Stimulated activated CD4-positive, alpha-beta T cell treated with anti-CD3 and anti-CD28 coated beads, Interleukin-15, amount 100 ng/mL, for 48 hours (primary cell): ENCODE measurements around the gene SELPLG.
"Not testable (repeated sequence)": the region's sequence is repeated elsewhere in the genome, so short reads cannot be mapped to it uniquely, and the experiment has no call there.

Experiments
- DNase-seq, 2 donors: peaks; one replicate each; pipeline ENCODE4 v3.0.0-alpha.2; 2020; ENCODE audit warnings: low read depth in 2 of 2

The SELPLG gene

DNA sequence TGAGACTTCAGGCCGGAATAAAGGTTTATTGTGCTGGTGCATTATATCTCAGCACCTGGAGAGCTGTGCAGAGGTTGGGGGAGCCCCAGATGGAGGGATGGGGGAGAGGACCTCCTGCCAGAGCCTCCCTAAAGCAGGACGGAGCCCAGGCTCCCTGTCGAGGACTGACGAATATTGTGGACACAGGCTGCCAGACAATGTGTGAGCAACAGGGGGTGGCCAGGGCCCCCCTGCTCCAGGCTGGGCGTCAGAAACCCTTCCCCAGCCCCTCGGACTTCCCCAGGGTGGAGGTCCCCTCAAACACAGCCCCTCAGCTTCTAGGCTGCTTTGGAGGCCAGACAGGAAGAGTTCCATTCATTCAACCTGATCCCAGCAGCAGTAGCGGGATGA lies 43.9 kb downstream of the SELPLG start:
- DNase-seq: no peak

DNA sequence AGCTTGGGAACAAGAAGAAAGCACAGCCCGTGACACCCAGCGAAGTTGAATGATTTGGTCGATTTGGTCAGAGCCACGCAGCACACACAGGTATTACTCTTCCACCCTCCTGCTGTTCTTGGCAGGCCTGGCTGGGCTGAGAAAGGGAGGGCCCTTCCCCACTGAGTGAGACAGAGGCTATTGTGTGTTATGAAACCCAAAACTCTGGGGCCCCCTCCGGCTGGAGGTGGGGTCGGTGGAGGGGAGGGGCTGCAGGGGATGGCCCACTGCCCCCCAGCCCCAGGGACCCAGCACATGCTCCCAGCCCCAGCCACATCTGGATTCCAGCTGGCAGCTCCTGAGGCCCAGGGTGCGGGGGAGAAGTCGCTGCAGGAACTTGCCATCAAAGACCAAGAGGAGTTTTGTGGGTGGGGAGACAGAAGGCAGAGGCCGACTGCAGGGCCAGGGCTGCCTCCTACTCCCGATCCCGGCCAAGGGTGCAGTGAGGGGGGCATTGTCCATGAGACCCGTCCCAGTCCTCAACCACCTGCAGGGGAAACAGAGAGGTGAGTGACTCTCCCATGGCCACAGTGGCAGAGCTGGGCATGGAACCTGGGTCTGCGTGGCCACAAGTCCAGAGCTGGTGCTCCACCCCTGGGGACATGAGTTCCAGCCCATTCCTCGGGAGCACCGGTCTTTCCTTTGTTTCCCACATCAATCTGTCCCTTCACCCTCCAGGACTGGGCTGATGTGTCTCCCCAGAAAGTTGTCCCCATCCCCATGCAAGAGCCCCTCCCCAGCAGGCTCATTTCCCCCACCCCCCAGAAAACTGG lies 44.5 kb downstream of the SELPLG start:
- no peak for DNase-seq

DNA sequence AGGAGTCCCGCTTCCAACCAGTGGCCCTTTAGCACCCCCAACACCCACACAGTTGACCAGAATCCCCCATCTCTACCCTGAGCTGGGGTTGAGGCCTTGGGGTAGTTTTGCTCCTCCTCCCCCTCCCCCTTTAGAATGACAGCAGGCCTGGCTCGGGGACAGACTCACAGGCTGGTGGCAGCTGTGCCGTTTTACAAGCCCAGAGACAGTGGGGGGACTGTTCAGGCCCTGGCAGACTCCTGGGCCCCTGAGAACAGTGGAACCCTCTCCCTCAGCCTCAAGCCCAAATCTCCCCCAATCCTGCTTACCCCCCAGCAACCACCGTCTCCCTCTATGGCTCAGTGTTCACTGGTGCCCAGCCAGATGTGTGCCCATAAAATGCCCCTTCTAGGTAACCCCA lies 45.9 kb downstream of the SELPLG start:
- DNase-seq: no peak

DNA sequence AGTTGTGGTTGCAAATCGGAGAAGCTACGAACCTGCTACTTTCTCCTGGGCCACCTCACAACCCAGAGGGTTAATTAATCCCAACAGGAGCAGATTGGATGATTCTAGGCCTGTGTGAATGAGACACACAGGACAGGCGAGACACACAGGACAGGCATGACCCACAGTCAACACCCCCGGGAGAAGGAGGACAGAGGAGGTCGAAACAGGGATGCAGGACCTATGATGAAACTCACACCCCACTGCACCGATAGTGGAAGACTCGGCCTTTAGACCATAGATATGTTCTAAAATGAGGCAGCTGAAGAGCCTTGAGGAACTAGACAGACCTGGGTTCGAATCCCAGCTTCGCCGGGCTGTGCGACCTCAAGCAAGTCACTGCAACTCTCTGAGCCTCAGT lies 47.4 kb downstream of the SELPLG start:
- no peak for DNase-seq

DNA sequence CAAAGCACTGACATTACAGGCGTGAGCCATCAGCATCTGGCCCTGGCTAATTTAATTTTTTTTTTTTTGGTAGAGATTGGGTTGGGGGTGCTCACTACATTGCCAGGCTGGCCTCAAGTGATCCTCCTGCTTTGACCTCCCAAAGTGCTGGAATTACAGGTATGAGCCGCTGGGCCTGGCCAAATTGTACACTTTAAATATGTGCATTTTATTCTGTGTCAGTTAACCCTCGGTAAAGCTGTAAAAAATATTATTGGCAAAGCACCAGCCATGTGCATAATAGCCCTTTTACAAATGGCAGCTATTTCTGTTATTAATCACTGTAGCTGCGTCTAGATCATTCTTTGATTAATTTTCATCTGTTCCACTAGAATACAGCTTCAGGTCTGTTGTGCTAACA lies 47.8 kb downstream of the SELPLG start:
- DNase-seq: no peak

DNA sequence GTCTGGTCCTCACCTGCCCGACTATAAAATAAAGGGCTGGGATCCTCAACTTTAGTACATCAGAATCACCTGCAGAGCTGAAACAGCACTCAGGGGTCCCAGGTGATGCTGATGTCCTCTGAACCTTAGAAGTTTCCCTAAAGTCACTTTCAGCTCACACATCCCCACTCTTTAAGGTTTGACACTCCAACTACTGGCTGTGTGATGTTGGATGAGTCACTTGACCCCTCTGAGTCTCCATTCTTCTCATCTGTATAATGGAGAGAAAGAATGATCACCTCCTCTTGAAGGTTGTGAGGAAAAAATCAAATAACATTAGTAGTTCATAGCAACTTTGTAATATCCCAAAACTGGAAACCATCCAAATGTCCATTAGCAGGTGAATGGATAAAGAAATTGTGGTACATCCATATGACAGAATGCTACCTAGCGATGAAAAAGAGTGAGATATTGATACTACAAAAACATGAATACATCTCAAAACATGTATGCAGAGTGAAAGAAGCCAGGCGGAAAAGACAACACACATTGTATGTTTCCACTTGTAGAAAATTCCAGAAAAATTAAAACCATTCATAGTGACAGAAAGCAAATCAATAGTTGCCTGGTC lies 49.1 kb downstream of the SELPLG start:
- DNase-seq: no peak

DNA sequence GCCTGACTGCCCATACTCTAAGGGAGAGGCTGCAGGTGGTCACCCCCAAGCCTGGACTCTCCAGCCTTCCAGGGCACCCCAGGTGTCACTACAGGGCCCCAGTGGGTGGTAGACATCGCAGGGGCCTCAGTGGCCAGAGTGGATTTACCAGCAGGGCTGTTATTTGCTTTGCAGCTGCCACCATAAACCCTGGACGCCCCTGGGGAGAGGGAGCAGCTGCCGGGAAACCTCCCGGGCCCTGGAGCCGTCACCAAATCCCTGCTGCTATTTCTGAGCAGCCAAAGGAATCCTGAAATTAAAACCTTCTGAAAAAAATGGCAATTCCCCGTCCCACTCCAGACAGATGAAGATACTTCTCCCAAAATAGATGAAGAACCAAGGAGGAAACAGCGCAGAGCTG lies 49.7 kb downstream of the SELPLG start:
- no peak for DNase-seq

DNA sequence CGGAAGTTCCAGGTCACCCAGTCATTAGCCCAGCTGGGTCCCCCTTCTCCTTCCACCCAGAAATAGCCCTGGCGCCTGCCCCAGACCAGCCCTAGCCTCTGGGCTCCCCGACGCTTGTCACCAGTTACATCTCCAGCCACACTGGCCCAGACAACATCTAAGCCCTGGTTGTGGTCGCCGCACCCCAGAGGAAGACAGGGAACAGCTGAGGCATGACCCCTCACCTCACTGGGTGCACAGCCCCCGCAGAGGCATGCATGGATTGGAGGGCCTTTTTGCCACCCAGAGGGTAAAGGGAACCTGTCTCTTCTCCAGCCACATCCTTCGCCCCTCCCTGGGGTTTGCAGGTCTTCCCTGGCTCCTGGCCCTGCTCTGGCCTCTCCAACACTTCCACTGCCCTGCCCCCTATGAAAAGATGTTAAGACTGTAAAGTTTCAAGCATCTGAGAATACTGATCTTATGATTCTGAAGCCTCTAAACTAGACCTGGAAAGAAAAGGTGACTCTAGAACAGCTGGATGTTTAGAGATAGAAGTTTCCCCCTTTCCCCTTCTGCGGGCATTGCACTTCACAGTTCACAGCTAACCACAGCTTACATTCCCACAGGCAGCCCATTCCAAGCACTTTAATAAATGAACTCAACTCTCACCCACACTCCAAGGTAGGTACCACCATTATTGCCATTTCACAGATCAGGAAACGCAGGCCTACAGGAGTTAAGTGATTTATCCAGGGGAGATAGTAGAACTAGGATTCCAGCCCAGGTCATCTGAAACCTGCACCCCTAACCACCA lies 50.5 kb downstream of the SELPLG start:
- DNase-seq: no peak

DNA sequence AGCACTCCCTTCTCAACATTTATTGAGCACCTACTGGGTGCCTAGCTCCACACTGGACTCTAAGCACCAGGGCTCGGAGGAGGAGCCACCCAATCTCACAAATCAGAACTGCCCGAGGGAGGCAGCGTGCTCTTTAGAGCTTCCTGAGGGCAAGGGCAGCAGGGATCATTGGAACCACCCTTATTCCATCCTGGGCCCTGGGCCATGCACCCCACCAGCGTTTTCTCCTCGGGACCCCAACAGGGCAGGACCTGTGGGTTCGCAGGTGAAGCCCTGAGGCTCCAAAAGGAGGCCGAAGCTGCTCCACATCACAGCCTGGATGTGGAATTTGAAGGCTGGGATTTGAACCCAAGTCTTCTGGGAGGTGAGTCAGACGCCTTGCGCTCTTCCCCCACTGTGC lies 51.2 kb downstream of the SELPLG start:
- DNase-seq: no peak

DNA sequence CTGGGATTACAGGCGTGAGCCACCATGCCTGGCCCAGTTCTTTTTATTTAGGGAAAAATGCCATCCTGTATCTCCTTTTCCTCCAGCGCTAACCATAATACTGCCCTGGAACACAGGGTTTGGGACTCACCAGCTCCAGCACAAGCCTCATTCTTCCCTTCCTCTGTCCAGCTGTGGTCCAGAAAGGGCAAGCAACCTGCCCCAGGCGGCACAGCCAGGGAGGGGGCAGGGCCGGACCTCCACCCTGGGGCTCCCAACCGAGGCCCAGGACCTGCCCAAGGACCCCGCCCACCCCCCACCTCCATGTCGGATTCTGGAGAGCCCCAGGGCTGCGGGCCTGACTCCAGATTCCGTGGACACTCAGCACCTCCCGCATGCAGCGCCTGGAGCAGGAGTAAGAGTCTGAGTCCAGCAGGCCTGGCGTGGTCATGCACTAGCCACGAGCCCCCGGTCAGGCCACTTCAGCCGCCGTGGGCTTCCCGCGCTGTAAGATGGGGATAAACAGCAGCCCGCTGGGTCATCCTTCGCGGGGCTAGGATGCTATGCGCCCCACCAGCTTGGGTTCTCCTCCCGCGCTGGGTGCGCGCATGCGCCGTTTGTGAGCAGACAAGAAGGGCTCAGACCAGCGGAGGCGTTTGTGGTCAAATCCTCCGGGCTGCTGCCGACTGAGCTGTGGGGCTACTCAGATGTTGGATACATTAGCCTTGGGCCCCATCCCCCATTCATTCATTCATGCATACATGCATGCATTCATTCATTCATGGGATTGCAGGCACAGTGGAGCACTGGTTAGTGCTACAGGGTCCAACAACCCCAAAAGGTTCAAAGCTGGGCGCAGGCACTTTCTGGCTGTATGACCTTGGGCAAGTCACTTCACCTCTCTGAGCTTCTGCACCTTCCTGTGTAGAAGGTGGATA lies 52.1 kb downstream of the SELPLG start:
- DNase-seq: no peak

DNA sequence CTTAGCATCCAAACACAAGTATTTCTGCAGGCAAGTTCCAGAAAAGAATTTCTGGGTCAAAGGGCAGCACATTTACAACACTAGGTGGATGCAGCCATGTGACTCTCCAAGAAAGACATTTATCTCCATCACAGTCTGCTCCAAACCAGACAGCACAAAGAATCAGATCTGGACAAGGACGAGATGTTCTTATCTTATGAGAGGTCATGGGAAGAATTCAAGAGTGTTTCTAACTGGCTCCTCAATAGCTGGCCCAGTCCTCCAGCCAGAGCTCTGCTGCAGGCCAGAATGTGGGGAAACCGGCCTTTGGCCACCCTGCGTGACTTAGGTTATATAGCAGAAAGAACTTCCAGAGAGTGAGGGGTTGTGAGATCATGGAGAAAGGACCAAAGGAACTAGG lies 53.2 kb downstream of the SELPLG start:
- no peak for DNase-seq

DNA sequence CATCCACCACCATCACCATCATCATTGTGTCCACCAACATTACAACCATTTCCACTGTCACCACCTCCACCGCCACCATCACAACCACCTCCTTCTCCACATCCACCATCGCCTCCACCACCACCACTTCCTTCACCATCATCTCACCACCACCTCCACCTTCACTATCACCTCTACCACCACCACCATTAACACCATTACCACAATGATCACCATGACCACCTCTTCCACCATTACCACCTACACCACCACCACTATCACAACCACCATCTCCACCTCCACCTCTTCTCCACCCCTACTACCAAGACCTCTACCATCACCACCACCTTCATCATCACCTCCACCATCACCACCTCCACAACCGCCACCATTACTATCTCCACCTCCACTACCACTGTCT lies 54.9 kb downstream of the SELPLG start:
- no peak for DNase-seq

DNA sequence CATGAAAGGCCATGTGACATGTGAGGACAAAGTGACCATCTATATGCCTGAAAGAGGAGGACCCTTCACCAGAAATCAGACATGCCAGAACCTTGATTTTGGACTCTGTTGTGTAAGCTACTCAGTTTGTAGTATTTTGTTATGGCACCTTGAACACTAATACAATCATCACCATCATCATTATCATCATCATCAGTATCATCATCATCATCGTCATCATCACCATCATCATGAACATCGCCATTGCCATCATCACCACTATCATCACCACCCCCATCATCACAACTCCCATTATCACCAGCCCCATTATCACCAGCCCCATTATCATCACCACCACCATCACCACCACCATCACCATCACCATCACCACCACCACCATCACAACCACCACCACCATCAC lies 55.4 kb downstream of the SELPLG start:
- no peak for DNase-seq

DNA sequence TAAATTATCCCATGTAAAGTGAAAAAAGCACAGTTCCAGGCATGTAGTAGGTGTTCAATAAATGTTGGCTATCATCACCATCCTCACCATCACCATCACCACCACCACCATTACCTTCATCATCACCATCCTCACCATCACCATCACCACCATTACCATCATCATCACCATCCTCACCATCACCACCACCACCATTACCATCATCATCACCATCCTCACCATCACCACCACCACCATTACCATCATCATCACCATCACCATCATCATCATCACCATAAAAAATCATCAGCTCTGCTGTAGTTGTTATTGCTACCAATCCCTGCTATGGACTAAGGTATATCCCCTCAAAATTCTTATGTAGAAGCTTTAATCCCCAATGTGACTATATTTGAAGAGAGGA lies 56.2 kb downstream of the SELPLG start:
- DNase-seq: no peak

DNA sequence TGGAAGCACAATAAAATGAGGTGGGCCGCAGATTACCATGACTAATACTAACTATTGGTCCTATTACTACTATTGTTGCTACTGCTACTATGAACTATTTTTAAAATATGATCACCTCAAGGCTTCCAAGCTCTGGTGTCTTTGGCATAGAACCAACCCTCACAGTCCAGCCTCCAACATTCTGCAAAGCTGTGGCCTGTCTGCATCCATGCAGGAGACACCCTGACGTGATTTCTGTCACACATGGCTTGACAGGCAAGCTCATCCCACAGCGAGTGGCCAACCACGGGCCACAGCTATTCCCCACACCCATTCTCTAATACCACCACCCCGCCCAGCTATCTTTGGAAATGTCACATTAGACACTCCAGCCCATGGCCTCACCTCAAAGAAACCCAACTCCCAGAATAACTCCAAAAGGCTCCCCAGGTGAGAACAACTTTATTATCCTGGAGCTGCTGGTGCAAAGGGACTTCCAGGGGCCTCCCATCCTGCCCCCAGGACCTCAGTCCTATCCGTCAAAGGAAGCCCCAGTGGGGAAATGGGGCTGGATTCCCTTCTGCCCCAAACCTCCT lies 56.9 kb downstream of the SELPLG start:
- DNase-seq: no peak

DNA sequence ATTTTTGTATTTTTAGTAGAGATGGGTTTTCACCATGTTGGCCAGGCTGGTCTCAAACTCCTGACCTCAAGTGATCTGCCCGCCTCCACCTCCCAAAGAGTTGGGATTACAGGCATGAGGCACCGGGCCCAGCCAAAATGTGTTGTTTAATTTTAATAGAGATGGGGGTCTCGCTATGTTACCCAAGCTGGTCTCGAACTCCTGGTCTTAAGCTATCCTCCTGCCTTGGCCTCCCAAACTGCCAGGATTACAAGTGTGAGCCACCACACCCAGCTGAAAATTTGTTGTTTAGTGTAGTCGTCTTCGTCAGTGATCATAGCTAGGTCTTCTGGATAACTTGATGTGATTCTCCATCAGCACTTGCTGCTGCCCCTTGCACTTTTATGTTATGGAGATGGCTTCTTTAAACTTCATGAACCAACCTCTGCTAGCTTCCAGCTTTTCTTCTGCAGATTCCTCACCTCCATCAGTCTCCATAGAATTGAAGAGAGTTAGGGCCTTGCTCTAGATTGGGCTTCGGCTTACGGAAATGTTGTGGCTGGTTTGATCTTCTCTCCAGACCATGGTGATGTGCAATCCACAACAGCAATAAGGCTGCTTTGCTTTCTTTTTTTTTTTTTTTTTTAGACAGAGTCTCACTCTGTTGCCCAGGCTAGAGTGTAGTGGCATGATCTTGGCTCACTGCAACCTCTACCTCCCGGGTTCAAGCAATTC lies 58.3 kb downstream of the SELPLG start:
- no peak for DNase-seq

DNA sequence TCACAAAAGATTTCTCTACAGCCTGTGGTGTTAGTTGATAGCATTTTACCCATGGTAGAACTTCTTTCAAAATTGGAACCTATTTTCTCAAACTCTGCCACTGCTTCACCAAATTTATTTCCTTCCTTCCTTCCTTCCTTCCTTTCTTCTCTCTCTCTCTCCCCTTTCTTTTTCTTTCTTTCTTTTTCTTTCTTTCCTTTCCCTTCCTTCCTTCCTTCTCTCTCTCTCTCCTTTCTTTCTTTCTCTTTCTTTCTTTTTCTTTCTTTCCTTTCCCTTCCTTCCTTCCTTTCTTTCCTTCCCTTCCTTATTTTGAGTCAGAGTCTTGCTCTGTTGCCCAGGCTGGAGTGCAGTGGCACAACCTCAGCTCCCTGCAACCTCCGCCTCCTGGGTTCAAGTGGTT lies 59.4 kb downstream of the SELPLG start:
- not testable (repeated sequence) for DNase-seq

DNA sequence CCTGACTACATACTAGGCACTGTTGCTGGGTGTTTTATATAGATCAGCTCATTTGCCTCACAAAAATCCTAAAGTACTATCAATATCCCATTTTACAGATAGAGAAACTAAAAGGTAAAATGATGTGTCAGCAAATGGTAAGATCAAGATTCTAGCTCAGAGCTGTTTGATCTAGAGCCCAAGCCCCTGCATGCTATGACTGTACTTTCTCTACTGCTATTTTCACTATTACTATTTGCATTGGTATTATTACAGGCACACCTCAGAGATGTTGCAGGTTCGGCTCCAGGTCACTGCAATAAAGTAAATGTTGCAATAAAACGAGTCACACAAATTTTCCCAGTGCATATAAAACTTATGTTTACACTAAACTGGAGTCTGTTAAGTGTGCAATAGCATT lies 60.4 kb downstream of the SELPLG start:
- no peak for DNase-seq

DNA sequence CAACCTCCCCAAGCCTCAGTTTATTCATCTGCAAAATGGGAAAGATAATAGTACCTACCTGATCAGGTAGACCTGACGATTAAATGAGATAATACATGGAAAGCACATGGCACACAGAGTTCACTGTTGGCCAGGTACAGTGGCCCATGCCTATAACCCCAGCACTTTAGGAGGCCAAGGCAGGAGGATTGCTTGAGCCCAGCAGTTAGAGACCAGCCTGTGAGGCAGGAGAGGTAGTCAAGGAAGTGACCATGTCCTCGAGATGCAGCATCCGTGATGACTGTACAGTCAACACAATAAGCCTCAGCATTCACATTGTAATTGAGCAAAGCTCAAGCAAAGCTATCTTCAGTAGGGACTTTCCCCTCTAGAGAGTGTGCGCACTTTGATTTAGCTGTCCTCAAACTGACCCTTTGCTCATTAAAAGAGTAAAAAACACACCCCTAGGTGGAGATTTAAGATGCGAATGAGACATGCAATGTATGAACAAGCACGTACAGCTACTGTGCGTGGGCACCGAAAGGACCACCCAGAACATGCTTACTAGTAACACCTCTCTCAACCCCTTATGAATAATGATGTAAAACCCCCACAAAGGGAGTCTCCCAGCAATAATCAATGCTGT lies 61.4 kb downstream of the SELPLG start:
- DNase-seq: no peak
